D341Med (cell line): ENCODE data around the gene ME2.
A peak's percentile ranks its signal among the peaks of the same experiment; 100 is the strongest.
"Not testable (repeated sequence)": the region's sequence is repeated elsewhere in the genome, so short reads cannot be mapped to it uniquely, and the experiment has no call there.

Source experiments
- DNase-seq: peaks from one replicate; pipeline ENCODE4 v3.0.0; 2012; ENCODE audit warnings: low spot score

Gene ME2

GRCh38 chr18:50878345-50879301 lies at the start of gene ME2:
ME2 (plus strand) TSS chr18:50879118; CDS start chr18:50895821, 16,703 bp downstream.
- peak; percentile 100 for DNase-seq

- no peak for DNase-seq
These were observed 49.3 kb upstream of the ME2 start for GRCh38 chr18:50829644-50830043.

GRCh38 chr18:50830544-50830943 lies 48.4 kb upstream of the ME2 start:
- DNase-seq, result no peak

- DNase-seq, result no peak
These were observed 46.2 kb upstream of the ME2 start for GRCh38 chr18:50832754-50833153.

GRCh38 chr18:50833496-50833895 lies 45.4 kb upstream of the ME2 start:
- DNase-seq, result not testable (repeated sequence)

- DNase-seq, result no peak
These were observed 42.4 kb upstream of the ME2 start for GRCh38 chr18:50836521-50836957.

GRCh38 chr18:50839341-50839740 lies 39.6 kb upstream of the ME2 start:
- no peak for DNase-seq

GRCh38 chr18:50839996-50840395 lies 38.9 kb upstream of the ME2 start:
- DNase-seq, result no peak

- DNase-seq, result no peak
These were observed 36.1 kb upstream of the ME2 start for GRCh38 chr18:50842846-50843245.

GRCh38 chr18:50844554-50844953 lies 34.4 kb upstream of the ME2 start:
- DNase-seq, result no peak

- DNase-seq, result no peak
These were observed 34.0 kb upstream of the ME2 start for GRCh38 chr18:50844960-50845359.

GRCh38 chr18:50847192-50847591 lies 31.7 kb upstream of the ME2 start:
- DNase-seq, result no peak

- DNase-seq, result no peak
These were observed 30.8 kb upstream of the ME2 start for GRCh38 chr18:50848061-50848551.

- no peak for DNase-seq
These were observed 29.9 kb upstream of the ME2 start for GRCh38 chr18:50848991-50849390.

GRCh38 chr18:50849419-50849821 lies 29.5 kb upstream of the ME2 start:
- no peak for DNase-seq

- no peak for DNase-seq
These were observed 28.4 kb upstream of the ME2 start for GRCh38 chr18:50850307-50851065.

GRCh38 chr18:50853863-50854271 lies 25.1 kb upstream of the ME2 start:
- DNase-seq, result no peak

GRCh38 chr18:50855976-50856757 lies 22.8 kb upstream of the ME2 start:
- DNase-seq, result no peak

- not testable (repeated sequence) for DNase-seq
These were observed 21.8 kb upstream of the ME2 start for GRCh38 chr18:50857166-50857565.

GRCh38 chr18:50857694-50858093 lies 21.2 kb upstream of the ME2 start:
- no peak for DNase-seq

GRCh38 chr18:50859793-50860555 lies 18.9 kb upstream of the ME2 start:
- DNase-seq, result no peak
